GM06990 (cell line): ENCODE results near the gene EVC.

Source experiments
- DNase-seq: peaks from one replicate; pipeline ENCODE4 v3.0.0-alpha.2; 2011; ENCODE audit not compliant: insufficient read length; ENCODE audit errors: extremely low read depth
- H3K27me3 ChIP-seq: replicated peaks from 2 replicates; pipeline ENCODE4 v1.6.0; 2011; ENCODE audit warnings: low read length; ENCODE audit not compliant: control insufficient read depth, insufficient read depth
- H3K36me3 ChIP-seq: 2 replicates; pipeline ENCODE4 v1.5.1; 2011; ENCODE audit warnings: low read length; ENCODE audit not compliant: control insufficient read depth, insufficient read depth
- H3K4me3 ChIP-seq: replicated peaks from 2 replicates; pipeline ENCODE4 v1.5.1; 2011; ENCODE audit warnings: low read depth, mild to moderate bottlenecking, control low read depth, low read length
- CTCF ChIP-seq: IDR thresholded peaks from 2 replicates; pipeline ENCODE4 v1.5.1; 2011; ENCODE audit warnings: low read length, control low read depth, mild to moderate bottlenecking, inconsistent platforms; ENCODE audit not compliant: insufficient read depth, poor library complexity, severe bottlenecking

EVC gene

GRCh38 chr4:5758741-5759140, 47.7 kb downstream of the EVC start:
- H3K4me3 ChIP-seq = no peak overlapping the region
- H3K36me3 ChIP-seq = peaks cover 21% of the 10 kb centered on the region
- TF ChIP-seq CTCF = no peak
- peak; percentile 61 for DNase-seq
- no peaks in the 10 kb centered on the region for H3K27me3 ChIP-seq

- no peak for TF ChIP-seq CTCF
- no peaks in the 10 kb centered on the region for H3K27me3 ChIP-seq
- DNase-seq = no peak
- no peak overlapping the region for H3K4me3 ChIP-seq
- peaks cover 16% of the 10 kb centered on the region for H3K36me3 ChIP-seq
Measured at GRCh38 chr4:5759236-5760075, 48.5 kb downstream of the EVC start.

- no peak for DNase-seq
- H3K4me3 ChIP-seq = no peak overlapping the region
Measured at GRCh38 chr4:5760246-5760645, 49.2 kb downstream of the EVC start.

GRCh38 chr4:5760936-5761480, 50.0 kb downstream of the EVC start:
- H3K36me3 ChIP-seq = peaks cover 5% of the 10 kb centered on the region
- DNase-seq = no peak
- H3K4me3 ChIP-seq = no peak overlapping the region
- no peak for TF ChIP-seq CTCF
- no peaks in the 10 kb centered on the region for H3K27me3 ChIP-seq

More at GRCh38 chr4:5760246-5760645, 49.2 kb downstream of the EVC start:
- Histone ChIP-seq H3K27me3 (no peaks in the 10 kb centered on the region), H3K36me3 (peaks cover 9% of the 10 kb centered on the region)
- no peak for TF ChIP-seq CTCF

GRCh38 chr4:5770051-5770450, 59.0 kb downstream of the EVC start:
- no peaks in the 10 kb centered on the region for H3K27me3 ChIP-seq
- no peak for DNase-seq
- peaks cover 3% of the 10 kb centered on the region for H3K36me3 ChIP-seq
- no peak overlapping the region for H3K4me3 ChIP-seq
- TF ChIP-seq CTCF = no peak
